ENCODE results near the gene FKBP4.

The FKBP4 gene

GRCh38 chr12:2793561-2793960 is 1.2 kb upstream of the FKBP4 start:
- no peak overlapping the region for H3K4me3 ChIP-seq (ENCODE audit: control insufficient read depth, low read depth, low read length)
- no peak for DNase-seq (ENCODE audit: low read depth)
- no peak for TF ChIP-seq CTCF (conservative IDR thresholded peaks at IDR 0.05; ENCODE audit: control insufficient read depth, insufficient read depth, low read depth, low read length)

GRCh38 chr12:2794191-2794735 is 507 bp upstream of the FKBP4 start:
- peak overlapping the region; percentile 47 for H3K4me3 ChIP-seq (ENCODE audit: control insufficient read depth, low read depth, low read length)
- no peak for TF ChIP-seq CTCF (conservative IDR thresholded peaks at IDR 0.05; ENCODE audit: control insufficient read depth, insufficient read depth, low read depth, low read length)
- DNase-seq (ENCODE audit: low read depth) = peak; percentile 30

GRCh38 chr12:2795291-2796186 is 769 bp downstream of the FKBP4 start:
- peak overlapping the region; percentile 82 for H3K4me3 ChIP-seq (ENCODE audit: control insufficient read depth, low read depth, low read length)
- TF ChIP-seq CTCF (conservative IDR thresholded peaks at IDR 0.05; ENCODE audit: control insufficient read depth, insufficient read depth, low read depth, low read length) = no peak
- DNase-seq (ENCODE audit: low read depth) = peak; percentile 38

- no peak for DNase-seq (ENCODE audit: low read depth)
- peak overlapping the region; percentile 82 for H3K4me3 ChIP-seq (ENCODE audit: control insufficient read depth, low read depth, low read length)
- no peak for TF ChIP-seq CTCF (conservative IDR thresholded peaks at IDR 0.05; ENCODE audit: control insufficient read depth, insufficient read depth, low read depth, low read length)
Measured at GRCh38 chr12:2796187-2796666, 1.5 kb downstream of the FKBP4 start.

- no peak for DNase-seq (ENCODE audit: low read depth)
- H3K4me3 ChIP-seq (ENCODE audit: control insufficient read depth, low read depth, low read length) = no peak overlapping the region
- peak; percentile 22 for TF ChIP-seq CTCF (conservative IDR thresholded peaks at IDR 0.05; ENCODE audit: control insufficient read depth, insufficient read depth, low read depth, low read length)
Measured at GRCh38 chr12:2797721-2798418, 3.1 kb downstream of the FKBP4 start.

GRCh38 chr12:2800046-2800570 is 5.3 kb downstream of the FKBP4 start:
- H3K4me3 ChIP-seq (ENCODE audit: control insufficient read depth, low read depth, low read length) = no peak overlapping the region
- DNase-seq (ENCODE audit: low read depth) = no peak
- no peak for TF ChIP-seq CTCF (conservative IDR thresholded peaks at IDR 0.05; ENCODE audit: control insufficient read depth, insufficient read depth, low read depth, low read length)
